ENCODE results near the gene PMAIP1.

DNA sequence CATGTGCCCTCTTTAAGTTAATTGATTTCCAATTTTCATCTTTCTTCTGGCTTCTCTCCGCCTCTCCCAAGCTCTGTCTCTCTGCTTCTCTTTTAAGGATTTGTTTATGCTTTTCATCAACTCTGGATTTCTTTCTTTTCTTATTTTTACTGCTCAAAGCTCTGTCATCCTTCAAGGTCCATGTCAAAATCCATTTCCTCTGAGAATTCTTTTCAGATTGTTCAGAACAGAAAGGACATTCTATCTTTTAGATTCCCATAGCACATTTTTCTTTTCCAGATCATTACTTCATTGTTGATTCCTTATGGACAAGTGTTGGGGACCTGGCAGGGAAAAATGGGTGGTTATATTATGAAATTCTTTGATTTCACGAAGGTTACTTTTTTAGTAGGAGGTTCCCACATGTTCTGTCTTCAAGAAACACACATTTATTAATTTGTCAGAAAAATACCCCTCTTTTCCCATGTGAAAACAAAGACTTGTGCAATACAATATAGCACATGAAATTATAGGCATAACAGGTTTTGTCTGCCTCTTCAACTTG is 12.3 kb downstream of the PMAIP1 start:
- TF ChIP-seq, protein P1, sequence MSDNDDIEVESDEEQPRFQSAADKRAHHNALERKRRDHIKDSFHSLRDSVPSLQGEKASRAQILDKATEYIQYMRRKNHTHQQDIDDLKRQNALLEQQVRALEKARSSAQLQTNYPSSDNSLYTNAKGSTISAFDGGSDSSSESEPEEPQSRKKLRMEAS (IDR thresholded peaks at IDR 0.05; ENCODE audit: low read depth): no peak
- TF ChIP-seq CTCF (IDR thresholded peaks at IDR 0.05) (no peak), TAF1 (IDR thresholded peaks at IDR 0.05; ENCODE audit: borderline replicate concordance, low read depth, low read length) (no peak), RAD21 (IDR thresholded peaks at IDR 0.05; ENCODE audit: low read length) (no peak), TCF12 (IDR thresholded peaks at IDR 0.05) (peak; percentile 59)
